ENCODE measurements around the gene SHC2.

- TF ChIP-seq, protein P1, sequence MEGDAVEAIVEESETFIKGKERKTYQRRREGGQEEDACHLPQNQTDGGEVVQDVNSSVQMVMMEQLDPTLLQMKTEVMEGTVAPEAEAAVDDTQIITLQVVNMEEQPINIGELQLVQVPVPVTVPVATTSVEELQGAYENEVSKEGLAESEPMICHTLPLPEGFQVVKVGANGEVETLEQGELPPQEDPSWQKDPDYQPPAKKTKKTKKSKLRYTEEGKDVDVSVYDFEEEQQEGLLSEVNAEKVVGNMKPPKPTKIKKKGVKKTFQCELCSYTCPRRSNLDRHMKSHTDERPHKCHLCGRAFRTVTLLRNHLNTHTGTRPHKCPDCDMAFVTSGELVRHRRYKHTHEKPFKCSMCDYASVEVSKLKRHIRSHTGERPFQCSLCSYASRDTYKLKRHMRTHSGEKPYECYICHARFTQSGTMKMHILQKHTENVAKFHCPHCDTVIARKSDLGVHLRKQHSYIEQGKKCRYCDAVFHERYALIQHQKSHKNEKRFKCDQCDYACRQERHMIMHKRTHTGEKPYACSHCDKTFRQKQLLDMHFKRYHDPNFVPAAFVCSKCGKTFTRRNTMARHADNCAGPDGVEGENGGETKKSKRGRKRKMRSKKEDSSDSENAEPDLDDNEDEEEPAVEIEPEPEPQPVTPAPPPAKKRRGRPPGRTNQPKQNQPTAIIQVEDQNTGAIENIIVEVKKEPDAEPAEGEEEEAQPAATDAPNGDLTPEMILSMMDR (IDR thresholded peaks at IDR 0.05; ENCODE audit: low read depth, low read length, poor library complexity, severe bottlenecking), result no peak
- TF ChIP-seq EZH2phosphoT487 (IDR thresholded peaks at IDR 0.05; ENCODE audit: borderline replicate concordance, low read length), result no peak
Observed at GRCh38 chr19:407511-408440, 53.1 kb downstream of the SHC2 start.
